ENCODE measurements around the gene ARMCX4. TPM values are rescaled to one million over a fixed set of nuclear protein-coding genes. Genes with fewer than 3 reads are reported as not detected.
"Not testable (repeated sequence)": the region's sequence is repeated elsewhere in the genome, so short reads cannot be mapped to it uniquely, and the experiment has no call there.

The ARMCX4 gene
- total RNA-seq, 3 donors from 2014 or later (not counting 1 experiment from before 2014, with no cell fraction given): 7.9 to 9.2 (median 8.5) TPM

DNA sequence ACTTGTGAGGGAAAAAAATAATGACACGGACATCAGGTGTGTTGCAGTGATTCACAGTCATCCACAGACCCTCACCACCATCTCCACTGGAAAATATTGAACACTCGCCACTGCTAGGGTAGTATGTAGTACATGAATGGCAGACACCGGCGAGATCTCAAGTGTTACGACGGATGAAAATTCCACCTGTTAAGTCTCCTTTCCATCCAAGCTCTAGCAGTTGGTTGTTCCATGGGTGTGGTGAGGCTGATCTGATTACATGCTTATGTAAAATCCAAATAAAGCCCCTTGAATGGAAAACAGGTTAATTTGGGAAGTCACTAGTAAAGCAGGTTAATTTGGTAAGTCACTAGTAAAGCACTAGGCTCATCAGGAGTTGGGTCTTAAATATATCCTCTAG lies 1.1 kb upstream of the ARMCX4 start:
- H3K9me3 ChIP-seq (ENCODE audit: control insufficient read depth, insufficient read depth, low read length): no peaks in the 10 kb centered on the region
- no peaks in the 10 kb centered on the region for H3K36me3 ChIP-seq (ENCODE audit: control insufficient read depth, insufficient read depth, low read length)
- Mint-ChIP-seq H3K27me3 (ENCODE audit: low read depth in 2 of 2) (peaks cover 4 to 15% of the 10 kb centered on the region in 2 donors), H3K4me1 (peaks cover 0 to 10% of the 10 kb centered on the region in 2 donors), H3K9me3 (no peaks in the 10 kb centered on the region), H3K27ac (no peak overlapping the region), H3K36me3 (no peaks in the 10 kb centered on the region), H3K4me3 (no peak overlapping the region)
- H3K27me3 ChIP-seq (ENCODE audit: control insufficient read depth, insufficient read depth, low read length): no peaks in the 10 kb centered on the region
- TF ChIP-seq, protein P1, sequence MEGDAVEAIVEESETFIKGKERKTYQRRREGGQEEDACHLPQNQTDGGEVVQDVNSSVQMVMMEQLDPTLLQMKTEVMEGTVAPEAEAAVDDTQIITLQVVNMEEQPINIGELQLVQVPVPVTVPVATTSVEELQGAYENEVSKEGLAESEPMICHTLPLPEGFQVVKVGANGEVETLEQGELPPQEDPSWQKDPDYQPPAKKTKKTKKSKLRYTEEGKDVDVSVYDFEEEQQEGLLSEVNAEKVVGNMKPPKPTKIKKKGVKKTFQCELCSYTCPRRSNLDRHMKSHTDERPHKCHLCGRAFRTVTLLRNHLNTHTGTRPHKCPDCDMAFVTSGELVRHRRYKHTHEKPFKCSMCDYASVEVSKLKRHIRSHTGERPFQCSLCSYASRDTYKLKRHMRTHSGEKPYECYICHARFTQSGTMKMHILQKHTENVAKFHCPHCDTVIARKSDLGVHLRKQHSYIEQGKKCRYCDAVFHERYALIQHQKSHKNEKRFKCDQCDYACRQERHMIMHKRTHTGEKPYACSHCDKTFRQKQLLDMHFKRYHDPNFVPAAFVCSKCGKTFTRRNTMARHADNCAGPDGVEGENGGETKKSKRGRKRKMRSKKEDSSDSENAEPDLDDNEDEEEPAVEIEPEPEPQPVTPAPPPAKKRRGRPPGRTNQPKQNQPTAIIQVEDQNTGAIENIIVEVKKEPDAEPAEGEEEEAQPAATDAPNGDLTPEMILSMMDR (IDR thresholded peaks at IDR 0.05): no peak
- ATAC-seq (no peak), DNase-seq (no peak)
- H3K4me3 ChIP-seq (ENCODE audit: low read length): no peak overlapping the region
- intact Hi-C loops (cut with micrococcal nuclease): no loop called here
- peaks cover 4% of the 10 kb centered on the region for H3K4me1 ChIP-seq (ENCODE audit: control insufficient read depth, insufficient read depth, low read length)
- no peak overlapping the region for H3K27ac ChIP-seq (ENCODE audit: low read length)
- 97% methylated on average over 4 of the region's 6 CpGs for WGBS (ENCODE audit: insufficient coverage)

DNA sequence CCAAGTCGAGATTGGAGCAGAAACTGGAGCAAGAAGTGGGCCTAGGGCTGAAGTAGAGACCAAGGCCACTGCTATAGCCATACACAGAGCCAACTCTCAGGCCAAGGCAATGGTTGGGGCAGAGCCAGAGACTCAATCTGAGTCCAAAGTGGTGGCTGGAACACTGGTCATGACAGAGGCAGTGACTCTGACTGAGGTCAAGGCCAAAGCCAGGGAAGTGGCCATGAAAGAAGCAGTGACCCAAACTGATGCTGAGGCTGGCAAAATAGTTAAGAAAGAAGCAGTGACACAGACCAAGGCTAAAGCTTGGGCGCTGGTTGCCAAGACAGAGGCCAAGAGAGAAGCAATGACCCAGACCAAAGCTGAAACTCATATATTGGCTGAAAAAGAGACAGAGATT lies 3.5 kb downstream of the ARMCX4 start:
- Histone ChIP-seq H3K27me3 (ENCODE audit: control insufficient read depth, insufficient read depth, low read length) (no peaks in the 10 kb centered on the region), H3K27ac (ENCODE audit: low read length) (no peak overlapping the region), H3K4me1 (ENCODE audit: control insufficient read depth, insufficient read depth, low read length) (peaks cover 4% of the 10 kb centered on the region), H3K9me3 (ENCODE audit: control insufficient read depth, insufficient read depth, low read length) (no peaks in the 10 kb centered on the region), H3K36me3 (ENCODE audit: control insufficient read depth, insufficient read depth, low read length) (no peaks in the 10 kb centered on the region), H3K4me3 (ENCODE audit: low read length) (no peak overlapping the region)
- WGBS (ENCODE audit: insufficient coverage): 89% methylated on average over 2 of the region's 2 CpGs
- DNase-seq (no peak), ATAC-seq (no peak)
- no peaks in the 10 kb centered on the region for H3K36me3 Mint-ChIP-seq
- H3K9me3 Mint-ChIP-seq: no peaks in the 10 kb centered on the region
- H3K27me3 Mint-ChIP-seq (ENCODE audit: low read depth in 2 of 2): peaks cover 4 to 13% of the 10 kb centered on the region in 2 donors
- TF ChIP-seq, protein P1 (IDR thresholded peaks at IDR 0.05): no peak
- H3K4me3 Mint-ChIP-seq: no peak overlapping the region
- no peak overlapping the region for H3K27ac Mint-ChIP-seq
- intact Hi-C loops (cut with micrococcal nuclease): no loop called here
- H3K4me1 Mint-ChIP-seq: peaks cover 0 to 10% of the 10 kb centered on the region in 2 donors

DNA sequence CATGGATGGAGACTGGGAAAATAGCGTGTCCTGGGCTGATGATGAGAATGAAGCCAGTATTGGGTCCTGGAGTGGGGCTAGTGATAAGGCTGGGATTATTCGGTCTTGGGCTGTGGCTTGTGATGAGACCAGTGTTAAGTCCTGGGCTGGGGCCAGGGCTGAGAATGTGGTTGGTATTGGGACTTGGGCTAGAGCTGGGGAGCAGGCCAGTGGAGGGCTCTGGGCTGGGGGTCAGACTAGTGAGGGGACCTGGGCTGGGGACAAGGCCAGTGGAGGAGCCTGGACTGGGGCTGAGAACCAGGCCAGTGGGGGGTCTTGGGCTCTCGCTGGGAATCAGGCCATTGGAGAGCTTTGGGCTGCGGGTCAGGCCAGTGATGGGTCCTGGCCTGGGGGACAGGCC lies 6.7 kb downstream of the ARMCX4 start:
- ATAC-seq (no peak), DNase-seq (no peak)
- Histone ChIP-seq H3K27me3 (ENCODE audit: control insufficient read depth, insufficient read depth, low read length) (no peaks in the 10 kb centered on the region), H3K9me3 (ENCODE audit: control insufficient read depth, insufficient read depth, low read length) (no peaks in the 10 kb centered on the region), H3K36me3 (ENCODE audit: control insufficient read depth, insufficient read depth, low read length) (no peaks in the 10 kb centered on the region), H3K4me3 (ENCODE audit: low read length) (no peak overlapping the region), H3K4me1 (ENCODE audit: control insufficient read depth, insufficient read depth, low read length) (no peaks in the 10 kb centered on the region), H3K27ac (ENCODE audit: low read length) (no peak overlapping the region)
- TF ChIP-seq, protein P1 (IDR thresholded peaks at IDR 0.05): no peak
- Mint-ChIP-seq H3K4me1 (no peaks in the 10 kb centered on the region), H3K27me3 (ENCODE audit: low read depth in 2 of 2) (no peaks in the 10 kb centered on the region), H3K27ac (no peak overlapping the region), H3K36me3 (no peaks in the 10 kb centered on the region), H3K4me3 (no peak overlapping the region), H3K9me3 (no peaks in the 10 kb centered on the region)
- intact Hi-C loops (cut with micrococcal nuclease): no loop called here
- 95% methylated on average over 4 of the region's 4 CpGs for WGBS (ENCODE audit: insufficient coverage)

DNA sequence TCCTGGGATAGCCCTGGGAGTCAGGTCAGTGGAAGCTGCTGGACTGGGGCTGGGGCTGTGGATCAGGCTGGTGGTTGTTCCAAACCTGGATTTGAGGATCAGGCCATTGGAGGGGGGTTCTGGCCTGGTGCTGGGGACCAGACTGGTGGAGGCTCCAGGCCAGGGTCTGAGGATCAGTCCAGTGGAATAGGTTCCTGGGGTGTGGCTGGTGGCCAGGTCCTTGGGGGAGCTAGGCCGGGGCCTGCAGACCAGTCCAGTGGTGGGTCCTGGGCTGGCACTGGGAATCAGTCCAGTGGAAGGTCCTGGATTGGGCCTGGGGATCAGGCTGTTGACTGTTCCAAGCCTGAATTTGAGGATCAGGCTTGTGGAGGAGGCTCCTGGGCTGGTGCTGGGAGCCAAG lies 8.0 kb downstream of the ARMCX4 start:
- H3K27ac Mint-ChIP-seq: no peak overlapping the region

DNA sequence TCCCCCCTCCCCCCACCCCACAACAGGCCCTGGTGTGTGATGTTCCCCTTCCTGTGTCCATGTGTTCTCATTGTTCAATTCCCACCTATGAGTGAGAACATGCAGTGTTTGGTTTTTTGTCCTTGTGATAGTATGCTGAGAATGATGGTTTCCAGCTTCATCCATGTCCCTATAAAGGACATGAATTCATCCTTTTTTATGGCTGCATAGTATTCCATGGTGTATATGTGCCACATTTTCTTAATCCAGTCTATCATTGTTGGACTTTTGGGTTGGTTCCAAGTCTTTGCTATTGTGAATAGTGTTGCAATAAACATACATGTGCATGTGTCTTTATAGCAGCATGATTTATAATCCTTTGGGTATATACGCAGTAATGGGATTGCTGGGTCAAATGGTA lies 17.7 kb downstream of the ARMCX4 start:
- WGBS (ENCODE audit: insufficient coverage): no CpG with 5 or more reads among the region's 1 CpG
- H3K4me1 Mint-ChIP-seq; H3K9me3 Mint-ChIP-seq; H3K4me3 ChIP-seq (ENCODE audit: low read length); H3K27me3 ChIP-seq (ENCODE audit: control insufficient read depth, insufficient read depth, low read length); H3K27me3 Mint-ChIP-seq (ENCODE audit: low read depth in 2 of 2); DNase-seq; H3K36me3 Mint-ChIP-seq; H3K36me3 ChIP-seq (ENCODE audit: control insufficient read depth, insufficient read depth, low read length); H3K4me1 ChIP-seq (ENCODE audit: control insufficient read depth, insufficient read depth, low read length); H3K27ac Mint-ChIP-seq; H3K9me3 ChIP-seq (ENCODE audit: control insufficient read depth, insufficient read depth, low read length); H3K27ac ChIP-seq (ENCODE audit: low read length); ATAC-seq; intact Hi-C loops (cut with micrococcal nuclease); H3K4me3 Mint-ChIP-seq: not testable (repeated sequence)

More for the DNA sequence above, 8.0 kb downstream of the ARMCX4 start:
- TF ChIP-seq, protein P1 (IDR thresholded peaks at IDR 0.05): no peak
- intact Hi-C loops (cut with micrococcal nuclease): no loop called here
- Histone ChIP-seq H3K4me3 (ENCODE audit: low read length) (no peak overlapping the region), H3K27ac (ENCODE audit: low read length) (no peak overlapping the region), H3K4me1 (ENCODE audit: control insufficient read depth, insufficient read depth, low read length) (no peaks in the 10 kb centered on the region), H3K27me3 (ENCODE audit: control insufficient read depth, insufficient read depth, low read length) (no peaks in the 10 kb centered on the region), H3K36me3 (ENCODE audit: control insufficient read depth, insufficient read depth, low read length) (no peaks in the 10 kb centered on the region), H3K9me3 (ENCODE audit: control insufficient read depth, insufficient read depth, low read length) (no peaks in the 10 kb centered on the region)
- Mint-ChIP-seq H3K9me3 (no peaks in the 10 kb centered on the region), H3K27me3 (ENCODE audit: low read depth in 2 of 2) (no peaks in the 10 kb centered on the region), H3K4me3 (no peak overlapping the region), H3K36me3 (no peaks in the 10 kb centered on the region), H3K4me1 (no peaks in the 10 kb centered on the region)
- ATAC-seq (no peak), DNase-seq (no peak)
- 93% methylated on average over 1 of the region's 1 CpG for WGBS (ENCODE audit: insufficient coverage)

All from natural killer cell (primary cell).